ENCODE data around the gene OR4D9.

Gene OR4D9

DNA sequence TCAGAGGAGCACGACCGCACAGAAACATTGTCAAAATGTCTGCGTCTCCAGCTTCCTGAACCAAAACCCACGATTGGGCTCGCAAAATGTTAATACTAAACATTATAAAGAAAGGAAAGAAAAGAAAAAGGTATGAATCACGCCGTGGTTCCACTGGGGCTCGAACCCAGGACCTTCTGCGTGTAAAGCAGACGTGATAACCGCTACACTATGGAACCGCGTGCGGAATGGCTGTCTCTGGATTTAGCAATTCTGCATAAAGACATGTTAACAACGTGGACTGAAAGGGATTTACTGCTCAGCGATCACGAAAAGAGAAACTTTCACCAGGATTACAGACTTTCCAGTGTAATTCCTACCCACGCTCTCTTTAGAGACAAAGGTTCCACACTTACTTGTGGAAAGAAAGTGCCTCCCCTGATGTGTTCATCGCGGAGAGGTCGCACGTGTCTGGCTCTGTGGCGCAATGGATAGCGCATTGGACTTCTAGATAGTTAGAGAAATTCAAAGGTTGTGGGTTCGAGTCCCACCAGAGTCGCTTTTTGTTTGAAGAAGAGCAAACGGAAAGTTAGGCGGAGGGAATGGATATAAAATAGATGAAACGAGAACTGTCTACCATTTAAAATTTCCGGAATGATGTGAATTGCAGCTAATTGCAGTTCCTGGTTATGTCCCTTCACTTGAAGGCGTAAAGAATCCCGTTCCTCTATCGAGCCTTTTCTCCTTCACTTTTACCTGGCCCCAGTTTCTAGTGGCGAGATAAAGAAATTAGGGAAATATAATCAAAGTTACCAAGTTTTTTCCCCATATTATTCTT is 39.7 kb downstream of the OR4D9 start:
- H3K27ac ChIP-seq = peak overlapping the region; percentile 95
- TF ChIP-seq, protein P1, sequence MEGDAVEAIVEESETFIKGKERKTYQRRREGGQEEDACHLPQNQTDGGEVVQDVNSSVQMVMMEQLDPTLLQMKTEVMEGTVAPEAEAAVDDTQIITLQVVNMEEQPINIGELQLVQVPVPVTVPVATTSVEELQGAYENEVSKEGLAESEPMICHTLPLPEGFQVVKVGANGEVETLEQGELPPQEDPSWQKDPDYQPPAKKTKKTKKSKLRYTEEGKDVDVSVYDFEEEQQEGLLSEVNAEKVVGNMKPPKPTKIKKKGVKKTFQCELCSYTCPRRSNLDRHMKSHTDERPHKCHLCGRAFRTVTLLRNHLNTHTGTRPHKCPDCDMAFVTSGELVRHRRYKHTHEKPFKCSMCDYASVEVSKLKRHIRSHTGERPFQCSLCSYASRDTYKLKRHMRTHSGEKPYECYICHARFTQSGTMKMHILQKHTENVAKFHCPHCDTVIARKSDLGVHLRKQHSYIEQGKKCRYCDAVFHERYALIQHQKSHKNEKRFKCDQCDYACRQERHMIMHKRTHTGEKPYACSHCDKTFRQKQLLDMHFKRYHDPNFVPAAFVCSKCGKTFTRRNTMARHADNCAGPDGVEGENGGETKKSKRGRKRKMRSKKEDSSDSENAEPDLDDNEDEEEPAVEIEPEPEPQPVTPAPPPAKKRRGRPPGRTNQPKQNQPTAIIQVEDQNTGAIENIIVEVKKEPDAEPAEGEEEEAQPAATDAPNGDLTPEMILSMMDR (IDR thresholded peaks at IDR 0.05) = no peak
- no peak for TF ChIP-seq ZFX (IDR thresholded peaks at IDR 0.05; ENCODE audit: borderline replicate concordance)

DNA sequence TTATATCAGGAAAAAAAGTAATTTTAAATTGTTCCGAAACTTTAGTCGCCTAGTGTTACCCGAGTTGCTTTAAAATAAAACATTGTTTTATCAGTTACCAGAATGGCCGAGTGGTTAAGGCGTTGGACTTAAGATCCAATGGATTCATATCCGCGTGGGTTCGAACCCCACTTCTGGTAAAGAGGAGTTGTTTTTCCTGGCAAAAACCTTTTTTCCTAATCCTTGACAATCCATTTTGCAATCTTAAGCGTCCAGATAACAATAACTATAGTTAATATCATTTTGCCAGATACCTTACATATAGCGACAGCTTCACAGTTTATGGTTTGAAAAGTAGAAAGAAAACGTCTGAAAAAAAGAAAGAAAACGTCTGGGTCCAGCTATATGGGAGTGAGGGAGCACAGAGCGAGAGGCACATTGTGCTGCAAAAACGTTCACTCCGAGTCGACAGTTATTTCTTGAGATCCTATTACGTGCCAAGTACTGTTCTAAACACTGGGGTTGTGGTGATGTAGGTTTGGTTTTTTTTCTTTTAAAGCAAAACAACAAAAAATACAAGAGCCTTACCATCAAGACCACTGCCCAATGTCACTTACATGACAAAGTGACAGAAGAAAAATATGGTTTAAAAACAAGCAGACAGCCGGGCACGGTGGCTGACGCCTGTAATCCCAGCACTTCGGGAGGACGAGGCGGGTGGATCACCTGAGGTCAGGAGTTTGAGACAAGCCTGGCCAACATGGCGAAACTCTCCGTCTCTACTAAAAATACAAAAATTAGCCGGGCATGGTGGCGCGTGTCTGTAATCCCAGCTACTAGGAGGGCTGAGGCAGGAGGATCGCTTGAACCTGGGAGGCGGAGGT is 40.6 kb downstream of the OR4D9 start:
- H3K27ac ChIP-seq = peak overlapping the region; percentile 95
- TF ChIP-seq ZFX (IDR thresholded peaks at IDR 0.05; ENCODE audit: borderline replicate concordance) = no peak
- TF ChIP-seq, protein P1 (IDR thresholded peaks at IDR 0.05) = no peak

DNA sequence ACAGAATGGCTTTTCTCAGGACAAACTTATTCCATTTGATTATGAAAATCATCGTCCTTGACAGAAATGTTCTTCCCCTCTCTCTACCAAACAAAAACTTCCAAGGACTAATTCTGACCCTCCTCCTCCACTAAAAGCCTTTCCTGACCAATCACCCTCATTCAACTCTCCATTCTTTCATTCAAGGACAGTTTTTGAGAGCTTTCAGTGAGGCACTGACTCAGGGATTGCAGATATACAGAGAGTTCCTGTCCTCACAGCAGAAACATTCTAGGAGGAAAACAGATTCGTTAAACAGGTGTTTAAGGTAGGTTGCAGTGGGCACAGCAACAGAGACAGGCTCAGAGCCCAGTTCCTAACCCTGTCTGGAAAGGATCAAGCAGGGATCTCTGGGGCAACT is 41.5 kb downstream of the OR4D9 start:
- peak overlapping the region; percentile 95 for H3K27ac ChIP-seq

DNA sequence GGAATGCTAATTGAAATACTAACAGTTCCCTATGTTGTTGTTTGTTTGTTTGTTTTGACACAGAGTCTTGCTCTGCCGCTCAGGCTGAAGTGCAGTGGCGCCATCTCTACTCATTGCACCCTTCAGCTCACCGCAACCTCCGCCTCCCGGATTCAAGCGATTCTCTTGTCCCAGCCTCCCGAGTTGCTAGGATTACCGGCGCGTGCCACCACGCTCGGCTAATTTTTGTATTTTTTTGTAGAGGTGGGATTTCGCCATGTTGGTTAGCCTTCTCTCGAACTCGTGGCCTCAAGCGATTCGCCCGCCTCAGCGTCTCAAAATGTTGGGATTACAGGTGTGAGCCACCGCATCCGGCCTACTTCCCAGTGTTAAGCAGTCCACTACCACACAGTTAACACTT is 42.0 kb downstream of the OR4D9 start:
- no peak for TF ChIP-seq ZFX (IDR thresholded peaks at IDR 0.05; ENCODE audit: borderline replicate concordance)
- TF ChIP-seq, protein P1 (IDR thresholded peaks at IDR 0.05) = no peak
- no peak overlapping the region; the same call in 1 of the 2 replicates for H3K27ac ChIP-seq

More for the DNA sequence above, 41.5 kb downstream of the OR4D9 start:
- TF ChIP-seq ZFX (IDR thresholded peaks at IDR 0.05; ENCODE audit: borderline replicate concordance) = no peak
- TF ChIP-seq, protein P1 (IDR thresholded peaks at IDR 0.05) = no peak

DNA sequence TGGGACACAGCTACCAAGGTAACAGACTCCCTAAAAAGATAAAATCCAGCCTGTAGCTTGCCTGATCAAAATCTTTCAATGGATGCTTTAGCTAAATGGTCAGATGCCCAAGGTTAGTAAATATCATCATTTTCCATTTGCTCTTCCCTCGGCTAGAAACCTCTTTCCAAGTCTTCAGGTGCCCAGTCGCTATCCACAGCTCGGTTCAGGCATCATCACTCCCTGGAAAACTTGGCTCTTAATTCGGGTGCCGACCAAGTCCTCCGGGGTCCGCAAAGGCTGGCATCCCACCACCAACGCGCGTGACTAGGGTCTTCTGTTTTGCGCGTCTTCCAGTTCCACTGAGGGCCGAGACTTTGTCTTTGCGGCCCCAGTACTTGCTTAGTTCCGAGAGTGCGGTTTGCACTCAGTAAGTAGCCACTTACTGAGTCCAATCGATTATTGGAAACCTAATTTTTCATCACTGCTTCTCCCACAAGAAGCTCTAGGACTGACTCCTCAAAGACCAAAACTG is 44.3 kb downstream of the OR4D9 start:
- TF ChIP-seq, protein P1 (IDR thresholded peaks at IDR 0.05) = no peak
- TF ChIP-seq ZFX (IDR thresholded peaks at IDR 0.05; ENCODE audit: borderline replicate concordance) = no peak
- H3K27ac ChIP-seq = peak overlapping the region; percentile 79

DNA sequence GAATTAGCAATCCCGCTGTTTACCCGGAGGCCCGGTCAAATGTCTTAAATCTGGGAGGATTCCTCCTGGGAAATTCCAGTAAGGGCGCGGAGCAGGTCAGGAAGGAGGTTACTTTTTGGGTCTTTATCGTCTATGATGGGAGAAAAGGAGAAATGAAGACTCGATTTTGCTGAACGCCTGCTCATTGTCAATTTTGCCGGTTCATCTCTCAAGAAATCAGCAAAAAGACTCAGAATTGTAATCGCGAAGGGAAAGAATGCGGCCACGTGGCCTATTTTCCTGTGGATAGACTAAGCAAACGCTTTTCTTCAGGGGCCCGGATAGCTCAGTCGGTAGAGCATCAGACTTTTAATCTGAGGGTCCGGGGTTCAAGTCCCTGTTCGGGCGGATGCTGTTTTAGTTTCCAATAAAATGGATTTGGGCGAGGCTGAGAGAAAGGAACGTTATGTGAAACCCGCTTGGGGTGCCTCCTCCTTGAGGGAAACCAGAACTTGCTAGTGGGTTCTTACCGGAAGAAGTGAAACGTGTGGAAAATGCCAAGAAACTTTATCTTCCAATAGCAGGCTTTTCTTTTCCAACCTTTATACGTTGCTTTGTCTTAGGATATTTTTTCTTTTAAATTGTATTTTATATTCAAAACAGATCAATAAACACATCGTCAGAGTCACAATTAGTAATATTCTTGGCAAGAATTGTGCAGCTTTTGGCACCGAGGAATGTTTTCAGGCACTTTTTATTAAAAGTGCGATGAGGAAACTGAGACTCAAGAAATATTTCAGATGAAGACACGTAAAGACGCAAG is 45.0 kb downstream of the OR4D9 start:
- peak overlapping the region; percentile 79 for H3K27ac ChIP-seq
- TF ChIP-seq, protein P1 (IDR thresholded peaks at IDR 0.05) = no peak
- no peak for TF ChIP-seq ZFX (IDR thresholded peaks at IDR 0.05; ENCODE audit: borderline replicate concordance)

Measured in 22Rv1 (cell line).